ENCODE data around the gene MAD2L1BP. TPM values are rescaled to one million over a fixed set of nuclear protein-coding genes. Genes with fewer than 3 reads are reported as not detected.

Gene MAD2L1BP
- total RNA-seq, 1 experiment from 2014 or later, result 33.5 TPM

DNA sequence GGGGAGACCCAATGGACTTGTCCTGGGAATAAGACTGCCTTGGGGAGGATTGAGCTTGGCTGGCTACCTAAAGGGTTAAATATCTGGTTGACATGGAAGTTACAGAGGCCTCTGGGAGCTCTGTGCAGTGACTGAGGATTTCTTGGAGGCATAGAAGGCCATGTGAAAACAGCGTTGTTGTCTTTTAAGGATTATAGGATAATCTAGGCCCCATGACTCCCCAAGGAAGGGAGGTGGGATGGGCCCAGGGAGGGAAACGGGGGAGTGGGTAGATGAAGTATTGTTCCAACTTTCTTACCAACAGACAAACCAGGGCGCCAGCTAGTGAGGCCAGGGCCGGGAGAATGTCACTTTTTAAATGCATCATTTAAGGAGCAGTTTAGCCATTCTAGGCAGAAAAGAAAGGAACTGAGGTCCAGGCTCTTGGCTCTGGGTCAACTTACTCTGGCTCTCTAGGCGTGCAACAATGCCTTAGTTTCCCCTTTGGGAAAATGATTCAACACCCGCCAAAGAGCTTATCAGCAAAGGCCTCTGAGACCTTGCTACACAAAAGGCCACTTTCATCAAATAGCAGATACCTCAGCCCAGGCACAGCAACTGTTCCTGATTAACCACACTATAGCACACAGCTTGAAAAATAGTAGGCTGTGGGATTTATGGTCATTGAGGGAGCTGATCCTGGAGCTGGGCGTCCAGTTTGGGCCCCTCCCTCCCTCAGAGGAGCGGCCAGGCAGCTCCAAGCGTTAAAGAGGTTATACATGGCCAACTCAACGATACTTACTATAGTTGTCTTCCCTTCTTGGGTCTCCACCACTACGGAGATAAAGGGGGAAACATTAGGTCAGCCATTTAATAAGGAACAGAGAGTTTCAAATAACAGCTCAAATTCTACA is 44.9 kb downstream of the MAD2L1BP start:
- CTCF ChIA-PET, result interaction anchor here (0.6 kb wide), 1 partner anchor 12 kb away, joined by 4 read pairs; no protein-coding TSS in a partner anchor
- H3K4me1 Mint-ChIP-seq (ENCODE audit: low read depth, unreplicated experiment), result peaks cover 33% of the 10 kb centered on the region
- DNase-seq, result no peak
- intact Hi-C loops (cut with micrococcal nuclease; ENCODE audit: unreplicated experiment), result no loop called here
- peak overlapping the region; percentile 23 for H3K27ac Mint-ChIP-seq (ENCODE audit: unreplicated experiment)
- no peaks in the 10 kb centered on the region for H3K27me3 Mint-ChIP-seq (ENCODE audit: insufficient read depth, unreplicated experiment)
- Histone ChIP-seq H3K4me1 (peaks cover 27% of the 10 kb centered on the region), H3K4me3 (ENCODE audit: low read depth, low read length) (no peak overlapping the region), H3K36me3 (ENCODE audit: control insufficient read depth, insufficient read depth, low read length) (peaks cover 3% of the 10 kb centered on the region; the same call in 1 of the 2 replicates), H3K9me3 (no peaks in the 10 kb centered on the region), H3K27me3 (replicated peaks; ENCODE audit: control insufficient read depth, insufficient read depth, low read length) (no peaks in the 10 kb centered on the region)
- no TSS peak for BruUV-seq (replicated peaks)
- H3K9me3 Mint-ChIP-seq (ENCODE audit: unreplicated experiment), result no peaks in the 10 kb centered on the region
- POLR2A ChIA-PET, result no interaction called here
- H3K36me3 Mint-ChIP-seq (ENCODE audit: insufficient read depth, unreplicated experiment), result peaks cover 24% of the 10 kb centered on the region
- no peak overlapping the region for H3K4me3 Mint-ChIP-seq (ENCODE audit: unreplicated experiment)
- TF ChIP-seq, protein P1, sequence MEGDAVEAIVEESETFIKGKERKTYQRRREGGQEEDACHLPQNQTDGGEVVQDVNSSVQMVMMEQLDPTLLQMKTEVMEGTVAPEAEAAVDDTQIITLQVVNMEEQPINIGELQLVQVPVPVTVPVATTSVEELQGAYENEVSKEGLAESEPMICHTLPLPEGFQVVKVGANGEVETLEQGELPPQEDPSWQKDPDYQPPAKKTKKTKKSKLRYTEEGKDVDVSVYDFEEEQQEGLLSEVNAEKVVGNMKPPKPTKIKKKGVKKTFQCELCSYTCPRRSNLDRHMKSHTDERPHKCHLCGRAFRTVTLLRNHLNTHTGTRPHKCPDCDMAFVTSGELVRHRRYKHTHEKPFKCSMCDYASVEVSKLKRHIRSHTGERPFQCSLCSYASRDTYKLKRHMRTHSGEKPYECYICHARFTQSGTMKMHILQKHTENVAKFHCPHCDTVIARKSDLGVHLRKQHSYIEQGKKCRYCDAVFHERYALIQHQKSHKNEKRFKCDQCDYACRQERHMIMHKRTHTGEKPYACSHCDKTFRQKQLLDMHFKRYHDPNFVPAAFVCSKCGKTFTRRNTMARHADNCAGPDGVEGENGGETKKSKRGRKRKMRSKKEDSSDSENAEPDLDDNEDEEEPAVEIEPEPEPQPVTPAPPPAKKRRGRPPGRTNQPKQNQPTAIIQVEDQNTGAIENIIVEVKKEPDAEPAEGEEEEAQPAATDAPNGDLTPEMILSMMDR (IDR thresholded peaks at IDR 0.05; ENCODE audit: insufficient read depth in 1 of 2, low read depth in 1 of 2, low read length in 1 of 2, severe bottlenecking in 1 of 2, unreplicated experiment in 1 of 2), result no peak

DNA sequence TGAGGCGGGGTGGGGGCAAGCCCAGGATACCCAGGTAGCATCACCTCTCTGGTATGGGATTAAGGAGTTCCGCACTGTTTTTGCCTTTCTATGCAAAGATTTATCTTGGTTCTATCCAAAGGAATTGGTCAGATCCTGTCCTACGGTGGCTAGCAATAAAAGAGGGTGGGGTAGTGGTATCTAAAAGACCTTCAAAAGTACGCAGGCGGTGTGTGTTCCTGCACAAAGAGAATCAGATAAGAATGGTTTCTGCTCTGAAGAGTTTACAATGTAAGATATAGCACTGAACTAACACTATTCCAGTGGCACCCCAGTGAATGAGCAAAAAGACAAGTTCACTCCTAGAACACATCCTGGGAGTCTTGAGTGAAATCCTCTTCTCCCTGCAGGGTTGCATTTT is 45.7 kb downstream of the MAD2L1BP start:
- CTCF ChIA-PET, result no interaction called here
- Mint-ChIP-seq H3K36me3 (ENCODE audit: insufficient read depth, unreplicated experiment) (peaks cover 24% of the 10 kb centered on the region), H3K27ac (ENCODE audit: unreplicated experiment) (peak overlapping the region; percentile 23), H3K4me1 (ENCODE audit: low read depth, unreplicated experiment) (peaks cover 36% of the 10 kb centered on the region), H3K4me3 (ENCODE audit: unreplicated experiment) (no peak overlapping the region), H3K9me3 (ENCODE audit: unreplicated experiment) (no peaks in the 10 kb centered on the region), H3K27me3 (ENCODE audit: insufficient read depth, unreplicated experiment) (no peaks in the 10 kb centered on the region)
- TF ChIP-seq, protein P1 (IDR thresholded peaks at IDR 0.05; ENCODE audit: insufficient read depth in 1 of 2, low read depth in 1 of 2, low read length in 1 of 2, severe bottlenecking in 1 of 2, unreplicated experiment in 1 of 2), result no peak
- intact Hi-C loops (cut with micrococcal nuclease; ENCODE audit: unreplicated experiment), result no loop called here
- Histone ChIP-seq H3K4me1 (peaks cover 30% of the 10 kb centered on the region), H3K27me3 (replicated peaks; ENCODE audit: control insufficient read depth, insufficient read depth, low read length) (no peaks in the 10 kb centered on the region), H3K36me3 (ENCODE audit: control insufficient read depth, insufficient read depth, low read length) (peaks cover 3% of the 10 kb centered on the region; the same call in 1 of the 2 replicates), H3K9me3 (no peaks in the 10 kb centered on the region), H3K4me3 (ENCODE audit: low read depth, low read length) (no peak overlapping the region)
- no peak for DNase-seq
- POLR2A ChIA-PET, result interaction anchor here (0.6 kb wide), 1 partner anchor 46 kb away, joined by 3 read pairs; no protein-coding TSS in a partner anchor
- no TSS peak for BruUV-seq (replicated peaks)

DNA sequence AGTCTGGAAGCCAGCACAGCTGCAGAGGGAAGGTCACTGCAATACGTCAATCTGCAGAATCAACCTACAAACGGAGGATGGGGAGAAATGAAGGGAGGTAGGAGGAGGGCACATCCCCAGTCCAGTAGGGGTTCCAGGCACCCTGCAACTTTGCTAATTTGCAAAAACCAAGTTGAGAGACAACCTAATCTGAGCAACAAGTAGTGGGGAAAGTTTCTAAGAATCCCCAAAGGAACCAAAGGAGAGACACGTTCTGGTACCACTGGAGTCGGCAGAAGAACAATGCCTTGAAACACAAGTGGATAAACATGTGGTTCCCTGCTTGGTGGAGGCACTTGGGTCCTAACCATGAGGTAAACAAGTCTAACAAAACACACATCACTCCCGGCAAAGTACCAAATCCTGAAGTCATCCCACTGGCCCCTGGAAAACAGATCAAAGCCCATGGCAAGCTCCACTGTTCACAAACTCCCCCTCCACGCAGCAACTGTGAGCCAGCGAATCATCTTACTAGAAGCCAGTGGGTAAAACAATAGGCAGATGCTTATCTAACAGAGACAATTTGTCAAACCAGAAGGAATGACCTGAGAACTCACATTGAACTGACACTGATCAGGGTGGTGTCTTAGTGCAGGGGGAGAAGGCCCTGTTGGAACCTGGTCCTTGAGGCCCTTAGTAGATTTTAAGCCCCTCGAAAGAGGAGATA is 47.2 kb downstream of the MAD2L1BP start:
- TF ChIP-seq, protein P1 (IDR thresholded peaks at IDR 0.05; ENCODE audit: insufficient read depth in 1 of 2, low read depth in 1 of 2, low read length in 1 of 2, severe bottlenecking in 1 of 2, unreplicated experiment in 1 of 2), result no peak
- H3K27ac Mint-ChIP-seq (ENCODE audit: unreplicated experiment), result no peak overlapping the region
- no TSS peak for BruUV-seq (replicated peaks)
- CTCF ChIA-PET, result no interaction called here
- H3K27me3 Mint-ChIP-seq (ENCODE audit: insufficient read depth, unreplicated experiment), result no peaks in the 10 kb centered on the region
- Histone ChIP-seq H3K4me1 (peaks cover 34% of the 10 kb centered on the region), H3K4me3 (ENCODE audit: low read depth, low read length) (no peak overlapping the region), H3K27me3 (replicated peaks; ENCODE audit: control insufficient read depth, insufficient read depth, low read length) (no peaks in the 10 kb centered on the region), H3K9me3 (no peaks in the 10 kb centered on the region), H3K36me3 (ENCODE audit: control insufficient read depth, insufficient read depth, low read length) (no peaks in the 10 kb centered on the region)
- H3K4me3 Mint-ChIP-seq (ENCODE audit: unreplicated experiment), result no peak overlapping the region
- POLR2A ChIA-PET, result no interaction called here
- peaks cover 42% of the 10 kb centered on the region for H3K4me1 Mint-ChIP-seq (ENCODE audit: low read depth, unreplicated experiment)
- DNase-seq, result no peak
- intact Hi-C loops (cut with micrococcal nuclease; ENCODE audit: unreplicated experiment), result no loop called here
- no peaks in the 10 kb centered on the region for H3K9me3 Mint-ChIP-seq (ENCODE audit: unreplicated experiment)
- peaks cover 24% of the 10 kb centered on the region for H3K36me3 Mint-ChIP-seq (ENCODE audit: insufficient read depth, unreplicated experiment)
